Keratinocyte (primary cell): ENCODE data around the gene CIAO1. TPM values are rescaled to one million over a fixed set of nuclear protein-coding genes. Genes with fewer than 3 reads are reported as not detected.

Experiments
- DNase-seq: peaks from one replicate; pipeline ENCODE4 v3.0.0-alpha.2; 2011; ENCODE audit warnings: low read depth, missing footprints, low spot score
- FAIRE-seq: peaks from 2 replicates; lab custom pipeline; 2011; peaks lifted over from hg19 to GRCh38; lab: Jason Lieb, UNC
- H2AFZ ChIP-seq: 2 replicates; pipeline ENCODE4 v1.6.0; 2012; ENCODE audit warnings: low read length, control low read depth, inconsistent platforms; ENCODE audit not compliant: control insufficient read depth
- H3K27ac ChIP-seq: 2 replicates; pipeline ENCODE4 v1.5.1; 2011; ENCODE audit warnings: low read length; ENCODE audit not compliant: control insufficient read depth, insufficient read depth
- H3K27me3 ChIP-seq: 3 replicates; pipeline ENCODE4 v1.6.0; 2011; ENCODE audit warnings: low read length; ENCODE audit not compliant: control insufficient read depth, insufficient read depth; ENCODE audit errors: extremely low read depth
- H3K36me3 ChIP-seq, 2 experiments: 2 replicates in 1 of 2; 3 replicates in 1 of 2; pipeline ENCODE4 v1.5.1; 2011; ENCODE audit warnings: low read length in 2 of 2, mild to moderate bottlenecking in 1 of 2; ENCODE audit not compliant: control insufficient read depth in 2 of 2, insufficient read depth in 2 of 2; ENCODE audit errors: extremely low read depth in 1 of 2
- H3K4me1 ChIP-seq: 3 replicates; pipeline ENCODE4 v1.5.1; 2011; ENCODE audit warnings: low read length; ENCODE audit not compliant: control insufficient read depth, insufficient read depth; ENCODE audit errors: extremely low read depth
- H3K4me2 ChIP-seq: 3 replicates; pipeline ENCODE4 v1.6.0; 2011; ENCODE audit warnings: low read depth, low read length; ENCODE audit not compliant: control insufficient read depth, insufficient read depth; ENCODE audit errors: extremely low read depth
- H3K4me3 ChIP-seq, 3 experiments: fragments of 200-600 bp in 1 of 3; sonication (generic) in 1 of 3; 2 replicates in 2 of 3; 3 replicates in 1 of 3; pipeline ENCODE4 v1.5.1; 2011 to 2016; ENCODE audit warnings: low read length in 3 of 3, mild to moderate bottlenecking in 3 of 3, control low read depth in 2 of 3, inconsistent platforms in 1 of 3, low read depth in 1 of 3, mixed read lengths in 1 of 3, mixed run types in 1 of 3, moderate library complexity in 1 of 3; ENCODE audit not compliant: control insufficient read depth in 2 of 3, insufficient read depth in 2 of 3; ENCODE audit errors: extremely low read depth in 1 of 3
- H3K79me2 ChIP-seq: 2 replicates; pipeline ENCODE4 v1.6.0; 2012; ENCODE audit warnings: low read length; ENCODE audit not compliant: control insufficient read depth, insufficient read depth
- H3K9ac ChIP-seq: 3 replicates; pipeline ENCODE4 v1.6.0; 2011; ENCODE audit warnings: low read length; ENCODE audit not compliant: control insufficient read depth, insufficient read depth; ENCODE audit errors: extremely low read depth
- H3K9me1 ChIP-seq: 3 replicates; pipeline ENCODE4 v1.6.0; 2011; ENCODE audit warnings: low read length; ENCODE audit not compliant: control insufficient read depth, insufficient read depth; ENCODE audit errors: extremely low read depth
- H3K9me3 ChIP-seq: 2 replicates; pipeline ENCODE4 v1.5.1; 2012; ENCODE audit warnings: low read depth, low read length; ENCODE audit not compliant: control insufficient read depth
- H4K20me1 ChIP-seq: 3 replicates; pipeline ENCODE4 v1.6.0; 2011; ENCODE audit warnings: low read length; ENCODE audit not compliant: control insufficient read depth, insufficient read depth; ENCODE audit errors: extremely low read depth
- EZH2 ChIP-seq: IDR thresholded peaks from one replicate; pipeline ENCODE4 v1.6.1; 2012; ENCODE audit warnings: inconsistent platforms, mild to moderate bottlenecking, low read length, moderate library complexity
- dilution Hi-C: fragments of 300-500 bp; cut with MboI; formaldehyde crosslinking; loops from one replicate; pipeline ENCODE4 v1.7.0; 2020; ENCODE audit warnings: low sequenced_read_pairs; ENCODE audit not compliant: extremely low pct_ligation_motif_present
- polyA plus RNA-seq, 5 experiments: library from polyadenylated mRNA; depleted of rRNA in 3 of 5; stranded (reverse) in 3 of 5; stranded (forward) in 1 of 5; unstranded in 1 of 5; fragments of >200 nt; gene quantifications; 1 replicate in 1 of 5; 2 replicates in 3 of 5; 3 replicates in 1 of 5; pipeline versions ENCODE4 v1.2.1 to v1.2.3, GENCODE V29; 2011 to 2012; ENCODE audit warnings: missing spikeins in 2 of 5, low read depth in 1 of 5, low replicate concordance in 1 of 5
- TF ChIP-seq, protein P1 (sequence below), 3 experiments: IDR thresholded peaks in 1 of 3; conservative IDR thresholded peaks in 1 of 3; optimal IDR thresholded peaks in 1 of 3; 2 replicates in 2 of 3; 3 replicates in 1 of 3; pipeline versions ENCODE3 to v1.5.1; 2011; ENCODE audit warnings: low read length in 3 of 3, mild to moderate bottlenecking in 3 of 3, moderate library complexity in 2 of 3, control low read depth in 1 of 3, inconsistent platforms in 1 of 3; ENCODE audit not compliant: insufficient read depth in 2 of 3; ENCODE audit errors: extremely low read depth in 1 of 3

The CIAO1 gene
- polyA plus RNA-seq, 1 donor (not counting 4 experiments of a cell fraction or from before 2014, with no cell fraction given), result 67.4 TPM

DNA sequence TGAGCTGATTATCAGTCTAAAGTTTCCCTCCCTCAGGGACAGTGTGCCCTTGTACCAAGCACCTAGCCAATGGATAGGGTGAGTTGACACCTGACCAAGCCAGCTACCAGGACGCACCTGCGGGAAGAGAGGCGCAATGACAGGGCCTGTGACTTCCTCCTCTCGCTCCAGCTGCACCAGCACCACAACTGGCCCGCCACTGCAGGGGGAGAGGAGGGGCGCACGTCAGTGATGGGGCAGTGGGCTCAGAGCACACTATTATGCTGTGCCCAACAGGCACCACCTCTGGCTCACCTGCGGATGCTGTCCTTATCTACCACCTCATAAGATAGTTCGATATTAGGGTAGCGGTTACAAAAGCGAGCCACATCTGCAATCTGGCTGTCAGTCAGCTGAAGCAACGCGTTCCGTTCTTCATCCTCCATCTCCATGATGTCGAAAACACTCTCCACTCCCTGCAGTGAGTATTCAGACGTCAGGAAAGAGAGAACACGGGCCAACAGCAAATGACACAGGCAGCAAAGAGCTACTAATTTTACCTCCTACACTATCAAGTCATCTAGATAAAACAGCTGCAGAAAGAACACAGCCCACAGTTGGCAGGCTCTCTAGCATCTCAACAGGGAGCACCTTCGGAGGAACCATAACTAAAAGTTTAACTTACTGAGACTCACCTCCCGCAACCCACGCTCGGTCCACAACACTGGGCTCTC lies 10.9 kb downstream of the CIAO1 start:
- TF ChIP-seq, protein P1, sequence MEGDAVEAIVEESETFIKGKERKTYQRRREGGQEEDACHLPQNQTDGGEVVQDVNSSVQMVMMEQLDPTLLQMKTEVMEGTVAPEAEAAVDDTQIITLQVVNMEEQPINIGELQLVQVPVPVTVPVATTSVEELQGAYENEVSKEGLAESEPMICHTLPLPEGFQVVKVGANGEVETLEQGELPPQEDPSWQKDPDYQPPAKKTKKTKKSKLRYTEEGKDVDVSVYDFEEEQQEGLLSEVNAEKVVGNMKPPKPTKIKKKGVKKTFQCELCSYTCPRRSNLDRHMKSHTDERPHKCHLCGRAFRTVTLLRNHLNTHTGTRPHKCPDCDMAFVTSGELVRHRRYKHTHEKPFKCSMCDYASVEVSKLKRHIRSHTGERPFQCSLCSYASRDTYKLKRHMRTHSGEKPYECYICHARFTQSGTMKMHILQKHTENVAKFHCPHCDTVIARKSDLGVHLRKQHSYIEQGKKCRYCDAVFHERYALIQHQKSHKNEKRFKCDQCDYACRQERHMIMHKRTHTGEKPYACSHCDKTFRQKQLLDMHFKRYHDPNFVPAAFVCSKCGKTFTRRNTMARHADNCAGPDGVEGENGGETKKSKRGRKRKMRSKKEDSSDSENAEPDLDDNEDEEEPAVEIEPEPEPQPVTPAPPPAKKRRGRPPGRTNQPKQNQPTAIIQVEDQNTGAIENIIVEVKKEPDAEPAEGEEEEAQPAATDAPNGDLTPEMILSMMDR (optimal IDR thresholded peaks at IDR 0.05 in 1 of 3, IDR thresholded peaks at IDR 0.05 in 1 of 3, conservative IDR thresholded peaks at IDR 0.05 in 1 of 3; ENCODE audit: extremely low read depth in 1 of 3, insufficient read depth in 2 of 3, low read length in 3 of 3), result no peak
- TF ChIP-seq EZH2, result no peak
- no peak for FAIRE-seq

DNA sequence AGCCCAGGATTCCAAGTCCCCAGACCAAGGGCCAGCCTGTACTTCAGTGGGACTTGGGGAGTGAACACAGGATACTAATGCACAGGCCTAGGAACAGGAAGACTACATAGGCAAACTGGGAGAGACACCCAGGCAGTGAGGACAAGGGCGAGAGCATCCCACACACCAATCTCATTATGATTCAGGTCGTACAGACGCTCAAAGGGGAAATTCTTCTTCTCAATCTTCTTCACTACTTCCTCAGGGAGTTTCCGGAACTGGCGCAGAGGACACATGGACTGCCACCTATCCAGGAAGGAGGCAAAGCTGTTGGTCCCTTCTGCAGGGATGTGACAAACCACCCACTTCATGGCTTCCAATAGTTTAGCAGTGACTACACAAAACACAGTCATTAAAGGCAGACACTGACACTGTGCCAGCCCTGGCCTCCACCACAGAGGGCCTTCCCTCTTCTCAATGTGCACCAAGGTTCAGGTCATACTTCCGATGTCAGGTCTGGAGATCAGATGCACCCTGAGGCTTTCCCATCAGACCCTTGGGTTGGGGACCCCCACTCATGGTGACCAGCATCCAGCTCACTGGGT lies 21.3 kb downstream of the CIAO1 start:
- H3K27ac ChIP-seq, result no peak overlapping the region
- FAIRE-seq, result no peak
- no peaks in the 10 kb centered on the region for H3K79me2 ChIP-seq
- H3K9me3 ChIP-seq, result no peaks in the 10 kb centered on the region
- H3K4me3 ChIP-seq, result no peak overlapping the region
- H3K9me1 ChIP-seq, result no peaks in the 10 kb centered on the region
- H3K27me3 ChIP-seq, result no peaks in the 10 kb centered on the region
- H3K4me2 ChIP-seq, result no peak overlapping the region
- TF ChIP-seq, protein P1 (optimal IDR thresholded peaks at IDR 0.05 in 1 of 3, IDR thresholded peaks at IDR 0.05 in 1 of 3, conservative IDR thresholded peaks at IDR 0.05 in 1 of 3; ENCODE audit: extremely low read depth in 1 of 3, insufficient read depth in 2 of 3, low read length in 3 of 3), result no peak
- no peak for TF ChIP-seq EZH2
- no peak overlapping the region for H3K9ac ChIP-seq
- DNase-seq, result no peak
- peaks cover 67 to 75% of the 10 kb centered on the region in 2 experiments for H3K36me3 ChIP-seq
- H2AFZ ChIP-seq, result no peak overlapping the region
- dilution Hi-C loops, result no loop called here
- no peaks in the 10 kb centered on the region for H4K20me1 ChIP-seq
- no peaks in the 10 kb centered on the region for H3K4me1 ChIP-seq

More for the DNA sequence above, 10.9 kb downstream of the CIAO1 start:
- H3K36me3 ChIP-seq, result peaks cover 32 to 47% of the 10 kb centered on the region in 2 experiments
- dilution Hi-C loops, result no loop called here
- DNase-seq, result no peak
- H3K27ac ChIP-seq, result no peak overlapping the region
- no peaks in the 10 kb centered on the region for H3K9me1 ChIP-seq
- H4K20me1 ChIP-seq, result no peaks in the 10 kb centered on the region
- H3K9me3 ChIP-seq, result no peaks in the 10 kb centered on the region
- no peaks in the 10 kb centered on the region for H3K27me3 ChIP-seq
- no peak overlapping the region for H2AFZ ChIP-seq
- H3K4me1 ChIP-seq, result no peaks in the 10 kb centered on the region
- H3K9ac ChIP-seq, result no peak overlapping the region
- no peak overlapping the region for H3K4me2 ChIP-seq
- no peak overlapping the region for H3K4me3 ChIP-seq
- no peaks in the 10 kb centered on the region for H3K79me2 ChIP-seq
